ENCODE data around the gene CADM1.
A peak's percentile ranks its signal among the peaks of the same experiment; 100 is the strongest.

GRCh38 chr11:115122274-115122673 lies 381.9 kb downstream of the CADM1 start:
- TF ChIP-seq, protein P1, sequence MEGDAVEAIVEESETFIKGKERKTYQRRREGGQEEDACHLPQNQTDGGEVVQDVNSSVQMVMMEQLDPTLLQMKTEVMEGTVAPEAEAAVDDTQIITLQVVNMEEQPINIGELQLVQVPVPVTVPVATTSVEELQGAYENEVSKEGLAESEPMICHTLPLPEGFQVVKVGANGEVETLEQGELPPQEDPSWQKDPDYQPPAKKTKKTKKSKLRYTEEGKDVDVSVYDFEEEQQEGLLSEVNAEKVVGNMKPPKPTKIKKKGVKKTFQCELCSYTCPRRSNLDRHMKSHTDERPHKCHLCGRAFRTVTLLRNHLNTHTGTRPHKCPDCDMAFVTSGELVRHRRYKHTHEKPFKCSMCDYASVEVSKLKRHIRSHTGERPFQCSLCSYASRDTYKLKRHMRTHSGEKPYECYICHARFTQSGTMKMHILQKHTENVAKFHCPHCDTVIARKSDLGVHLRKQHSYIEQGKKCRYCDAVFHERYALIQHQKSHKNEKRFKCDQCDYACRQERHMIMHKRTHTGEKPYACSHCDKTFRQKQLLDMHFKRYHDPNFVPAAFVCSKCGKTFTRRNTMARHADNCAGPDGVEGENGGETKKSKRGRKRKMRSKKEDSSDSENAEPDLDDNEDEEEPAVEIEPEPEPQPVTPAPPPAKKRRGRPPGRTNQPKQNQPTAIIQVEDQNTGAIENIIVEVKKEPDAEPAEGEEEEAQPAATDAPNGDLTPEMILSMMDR (conservative IDR thresholded peaks at IDR 0.05; ENCODE audit: low read depth in 2 of 2) = peak in 1 of 2 experiments; percentile 41; a peak in 2 of 4 replicates
- TF ChIP-seq POLR2AphosphoS5 (IDR thresholded peaks at IDR 0.05; ENCODE audit: low read depth) (no peak), EZH2 (IDR thresholded peaks at IDR 0.05; ENCODE audit: low read depth, unreplicated experiment) (no peak), JUNB (IDR thresholded peaks at IDR 0.05; ENCODE audit: unreplicated experiment) (no peak), ZNF331 (CRISPR knock-in tag; IDR thresholded peaks at IDR 0.05; ENCODE audit: low read depth) (no peak), STAT1 (IDR thresholded peaks at IDR 0.05; ENCODE audit: unreplicated experiment) (no peak), ZNF462 (CRISPR knock-in tag; IDR thresholded peaks at IDR 0.05) (no peak), CREB1 (CRISPR knock-in tag; IDR thresholded peaks at IDR 0.05; ENCODE audit: low read depth) (no peak)
- TF ChIP-seq, protein P2, sequence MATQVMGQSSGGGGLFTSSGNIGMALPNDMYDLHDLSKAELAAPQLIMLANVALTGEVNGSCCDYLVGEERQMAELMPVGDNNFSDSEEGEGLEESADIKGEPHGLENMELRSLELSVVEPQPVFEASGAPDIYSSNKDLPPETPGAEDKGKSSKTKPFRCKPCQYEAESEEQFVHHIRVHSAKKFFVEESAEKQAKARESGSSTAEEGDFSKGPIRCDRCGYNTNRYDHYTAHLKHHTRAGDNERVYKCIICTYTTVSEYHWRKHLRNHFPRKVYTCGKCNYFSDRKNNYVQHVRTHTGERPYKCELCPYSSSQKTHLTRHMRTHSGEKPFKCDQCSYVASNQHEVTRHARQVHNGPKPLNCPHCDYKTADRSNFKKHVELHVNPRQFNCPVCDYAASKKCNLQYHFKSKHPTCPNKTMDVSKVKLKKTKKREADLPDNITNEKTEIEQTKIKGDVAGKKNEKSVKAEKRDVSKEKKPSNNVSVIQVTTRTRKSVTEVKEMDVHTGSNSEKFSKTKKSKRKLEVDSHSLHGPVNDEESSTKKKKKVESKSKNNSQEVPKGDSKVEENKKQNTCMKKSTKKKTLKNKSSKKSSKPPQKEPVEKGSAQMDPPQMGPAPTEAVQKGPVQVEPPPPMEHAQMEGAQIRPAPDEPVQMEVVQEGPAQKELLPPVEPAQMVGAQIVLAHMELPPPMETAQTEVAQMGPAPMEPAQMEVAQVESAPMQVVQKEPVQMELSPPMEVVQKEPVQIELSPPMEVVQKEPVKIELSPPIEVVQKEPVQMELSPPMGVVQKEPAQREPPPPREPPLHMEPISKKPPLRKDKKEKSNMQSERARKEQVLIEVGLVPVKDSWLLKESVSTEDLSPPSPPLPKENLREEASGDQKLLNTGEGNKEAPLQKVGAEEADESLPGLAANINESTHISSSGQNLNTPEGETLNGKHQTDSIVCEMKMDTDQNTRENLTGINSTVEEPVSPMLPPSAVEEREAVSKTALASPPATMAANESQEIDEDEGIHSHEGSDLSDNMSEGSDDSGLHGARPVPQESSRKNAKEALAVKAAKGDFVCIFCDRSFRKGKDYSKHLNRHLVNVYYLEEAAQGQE (IDR thresholded peaks at IDR 0.05; ENCODE audit: unreplicated experiment) = no peak
